HL-60 (cell line): Measurements from ENCODE around the gene GSTCD.

ENCODE experiments used
- CTCF ChIP-seq: IDR thresholded peaks from one replicate; pipeline ENCODE4 v1.5.1; 2011; ENCODE audit warnings: low read length, control low read depth, inconsistent platforms; ENCODE audit not compliant: insufficient read depth
- REST ChIP-seq: IDR thresholded peaks from 2 replicates; pipeline ENCODE4 v1.6.1; 2012; ENCODE audit warnings: low read depth; ENCODE audit not compliant: insufficient replicate concordance
- SPI1 ChIP-seq: IDR thresholded peaks from 2 replicates; pipeline ENCODE4 v1.6.1; 2012; ENCODE audit warnings: low read depth, mild to moderate bottlenecking, borderline replicate concordance

- TF ChIP-seq CTCF = no peak
- no peak for TF ChIP-seq REST
- no peak for TF ChIP-seq SPI1
These were observed 88.6 kb downstream of the GSTCD start for GRCh38 chr4:105797225-105797624.
